NCI-H1048 (cell line): ENCODE results near the gene BTBD6.

ENCODE experiments used
- DNase-seq: peaks from one replicate; lab custom pipeline; 2025; lab: John Stamatoyannopoulos, UW

Gene BTBD6

GRCh38 chr14:105211086-105211757 is 37.1 kb upstream of the BTBD6 start:
- DNase-seq, result no peak

DNA sequence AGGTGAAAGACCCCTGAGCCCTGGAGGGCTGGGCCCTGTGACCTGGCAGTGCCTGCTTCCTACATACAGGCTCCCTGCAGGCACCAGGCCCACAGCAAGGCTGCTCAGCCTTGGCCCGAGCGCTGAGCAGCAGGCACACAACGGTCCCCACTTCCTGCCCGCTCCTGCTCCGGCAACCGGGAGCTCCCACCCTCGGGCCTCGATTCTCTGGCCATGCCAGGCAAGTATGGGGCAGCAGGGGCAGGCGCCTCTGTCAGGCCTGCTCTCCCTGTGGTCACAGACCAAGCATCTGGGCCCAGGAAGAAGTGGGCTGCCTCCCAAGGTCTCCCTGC is 36.6 kb upstream of the BTBD6 start:
- no peak for DNase-seq

GRCh38 chr14:105212541-105213300 is 35.6 kb upstream of the BTBD6 start:
- no peak for DNase-seq

DNA sequence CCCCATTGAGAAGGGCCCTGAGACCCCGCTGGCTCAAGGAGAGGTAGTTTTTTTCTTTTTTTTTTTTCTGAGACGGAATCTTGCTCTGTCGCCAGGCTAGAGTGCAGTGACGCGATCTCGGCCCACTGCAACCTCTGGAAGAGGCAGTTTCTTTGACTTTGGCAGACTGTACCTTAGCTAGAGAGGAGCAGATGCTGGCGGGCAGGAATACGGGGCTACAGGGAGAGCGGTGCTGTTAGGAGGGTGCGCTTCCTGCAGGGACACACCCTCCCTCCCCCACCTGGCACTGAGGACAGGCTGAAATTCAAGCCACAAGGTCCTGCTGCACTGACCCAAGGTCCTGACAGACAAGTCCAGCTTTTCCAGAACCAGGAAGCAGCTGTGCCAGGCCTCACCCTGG is 35.0 kb upstream of the BTBD6 start:
- DNase-seq, result no peak

GRCh38 chr14:105214324-105214915 is 33.9 kb upstream of the BTBD6 start:
- DNase-seq, result no peak

- no peak for DNase-seq
Measured at GRCh38 chr14:105215602-105216001, 32.7 kb upstream of the BTBD6 start.

GRCh38 chr14:105216490-105217247 is 31.7 kb upstream of the BTBD6 start:
- no peak for DNase-seq

- DNase-seq, result no peak
Measured at GRCh38 chr14:105217774-105218173, 30.6 kb upstream of the BTBD6 start.

- no peak for DNase-seq
Measured at GRCh38 chr14:105218611-105219010, 29.7 kb upstream of the BTBD6 start.

DNA sequence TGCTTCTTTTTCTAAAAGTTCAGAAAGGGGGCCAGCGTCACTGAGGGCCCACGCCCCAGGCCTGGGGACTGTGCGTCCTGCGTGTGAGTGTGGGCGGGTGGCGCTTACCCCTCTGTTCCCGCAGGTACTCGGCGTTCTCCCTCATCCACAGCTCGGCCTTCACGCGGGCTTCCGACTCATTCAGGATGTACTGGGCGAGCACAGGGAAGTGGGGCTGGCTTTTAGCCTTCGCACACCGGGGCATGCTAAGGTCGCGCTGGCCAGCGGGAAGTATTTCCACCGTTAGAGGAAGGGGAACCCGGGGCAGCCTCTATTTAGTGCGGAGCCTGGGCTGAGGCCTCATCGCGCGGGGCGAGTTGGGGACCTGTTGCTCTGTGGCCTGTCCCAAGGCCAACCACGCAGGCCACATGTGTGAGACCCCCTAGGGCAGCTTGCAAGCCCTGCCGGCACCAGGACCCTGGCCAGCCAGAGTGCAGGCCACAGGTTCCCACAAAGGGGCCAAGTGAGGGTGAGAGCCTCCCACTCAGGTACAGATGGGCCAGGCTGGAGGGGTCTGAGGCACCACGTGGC is 29.2 kb upstream of the BTBD6 start:
- DNase-seq, result no peak

- no peak for DNase-seq
Measured at GRCh38 chr14:105219753-105220152, 28.6 kb upstream of the BTBD6 start.

DNA sequence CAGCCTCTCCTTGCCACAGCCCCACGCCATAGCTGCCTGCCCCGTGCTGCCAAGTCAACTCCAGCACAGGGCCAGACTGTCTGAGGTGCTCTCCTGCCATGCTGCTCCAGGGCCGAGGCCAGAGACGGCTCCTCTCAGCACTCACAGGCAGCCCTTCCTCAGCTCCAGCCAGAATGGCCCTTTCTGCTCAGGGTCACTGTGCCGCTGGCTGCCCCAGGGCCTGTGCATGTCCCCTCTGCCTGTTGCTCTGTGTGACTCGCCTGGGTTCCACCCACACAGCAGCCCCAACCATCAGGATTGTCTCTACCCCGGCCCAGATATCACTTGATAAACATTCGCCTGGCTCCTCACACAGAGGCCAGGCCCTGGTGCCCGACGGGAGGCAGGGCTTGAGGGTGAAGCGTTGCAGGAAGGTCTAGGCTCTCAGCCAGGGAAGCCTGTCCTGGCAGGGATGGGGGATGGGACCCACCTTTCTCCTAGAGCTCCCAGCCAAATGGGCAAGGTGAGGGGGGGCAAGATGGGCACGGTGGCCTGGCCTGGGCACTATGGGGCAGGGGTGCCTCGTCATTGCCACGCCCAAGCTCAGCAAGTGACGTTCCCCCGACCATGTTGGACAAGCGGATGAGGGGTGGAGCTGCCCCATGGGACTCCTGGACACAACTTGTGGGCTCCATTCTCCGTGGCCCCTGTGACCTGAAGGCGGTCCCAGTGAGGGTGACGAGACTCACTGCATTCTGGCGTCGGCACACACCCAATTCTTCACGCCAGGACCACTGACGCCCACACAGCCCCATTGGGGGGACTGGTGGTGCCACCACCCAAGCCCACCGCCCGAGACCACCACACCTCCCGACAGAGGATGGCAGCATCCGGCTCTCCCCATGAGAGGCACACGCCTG is 27.4 kb upstream of the BTBD6 start:
- DNase-seq, result no peak

DNA sequence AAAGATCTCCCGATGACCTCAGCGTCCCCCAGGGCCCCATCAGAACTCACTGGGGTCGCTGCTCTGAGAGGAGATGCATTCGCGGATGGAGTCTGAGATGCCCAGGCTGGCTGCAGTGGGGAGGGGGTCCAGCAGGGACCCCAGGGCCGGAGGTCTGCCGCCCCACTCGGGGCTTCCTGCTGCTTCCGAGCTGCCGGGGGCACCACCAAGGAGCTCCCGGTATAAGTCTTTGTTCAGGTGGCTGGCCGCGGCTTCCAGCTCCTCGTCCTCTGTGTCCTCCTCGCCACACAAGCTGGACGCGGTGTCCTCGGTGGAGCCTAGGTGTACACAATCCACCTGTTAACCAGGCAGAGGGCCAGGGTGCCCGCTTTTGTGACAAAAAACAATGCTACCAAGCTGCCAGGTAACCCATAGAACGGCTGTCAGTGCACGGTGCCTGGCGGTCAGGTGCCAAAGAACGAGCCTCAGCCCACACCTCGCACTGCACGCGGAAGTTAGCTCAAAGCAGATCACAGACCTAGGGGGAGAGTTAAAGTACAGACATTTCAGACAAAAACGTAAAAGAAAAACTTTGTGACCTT is 26.6 kb upstream of the BTBD6 start:
- no peak for DNase-seq

DNA sequence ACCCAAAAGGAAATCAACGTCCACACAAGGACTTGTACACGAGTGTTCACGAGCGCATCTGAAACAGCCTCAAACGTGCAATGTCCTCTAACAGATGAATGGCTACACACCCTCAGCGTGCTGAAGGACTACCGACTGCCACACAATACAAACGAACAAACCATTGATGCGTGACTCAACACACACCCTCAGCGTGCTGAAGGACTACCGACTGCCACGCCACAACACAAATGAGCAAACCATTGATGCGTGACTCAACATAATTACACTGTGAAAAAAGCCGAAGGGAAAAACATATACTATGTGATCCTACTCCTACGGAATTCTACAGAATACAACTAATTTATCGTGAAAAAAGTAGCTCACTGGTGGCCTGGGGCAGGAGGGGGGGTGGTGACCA is 25.1 kb upstream of the BTBD6 start:
- DNase-seq, result no peak

GRCh38 chr14:105223770-105224544 is 24.4 kb upstream of the BTBD6 start:
- DNase-seq, result no peak

GRCh38 chr14:105224845-105225570 is 23.3 kb upstream of the BTBD6 start:
- no peak for DNase-seq

- DNase-seq, result no peak
Measured at GRCh38 chr14:105226198-105226597, 22.1 kb upstream of the BTBD6 start.

DNA sequence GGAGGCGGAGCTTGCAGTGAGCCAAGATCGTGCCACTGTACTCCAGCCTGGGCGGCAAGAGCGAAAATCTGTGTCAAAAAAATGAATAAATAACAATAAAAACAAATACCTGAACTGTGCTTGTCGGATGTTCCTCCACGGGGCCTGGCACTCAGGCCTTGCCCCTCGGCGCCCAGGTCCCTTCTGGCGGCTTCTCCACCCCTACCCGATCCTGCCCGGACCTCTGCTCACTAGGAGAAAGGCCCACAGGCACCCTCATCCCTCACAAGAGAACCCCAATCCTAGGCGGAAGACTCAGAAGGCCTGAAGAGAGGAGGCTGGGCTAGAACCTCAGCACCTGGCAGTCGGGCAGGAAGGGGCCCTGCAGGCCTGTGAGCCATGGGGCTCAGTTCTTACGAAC is 21.0 kb upstream of the BTBD6 start:
- no peak for DNase-seq

DNA sequence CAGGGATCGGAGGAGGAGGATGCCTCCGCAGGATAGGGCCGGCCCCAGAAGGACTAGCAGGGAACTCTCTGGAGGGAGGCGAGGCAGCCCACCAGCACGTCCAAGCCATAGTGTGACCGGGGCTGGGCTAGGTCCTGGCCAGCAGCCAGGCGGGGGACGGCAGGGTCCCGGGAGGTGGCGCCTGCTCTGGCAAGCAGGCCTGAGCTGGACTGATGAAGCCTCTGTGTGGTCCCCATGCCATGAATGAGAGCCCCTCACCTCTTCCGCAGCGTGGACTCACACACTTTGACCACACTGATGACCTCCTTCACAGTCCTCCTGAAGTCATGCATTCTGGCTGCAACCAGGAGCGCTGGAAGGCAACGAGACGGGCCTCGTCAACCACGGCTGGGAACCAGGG is 19.8 kb upstream of the BTBD6 start:
- no peak for DNase-seq
